ENCODE results near the gene PCDHAC1.
"Not testable (repeated sequence)": the region's sequence is repeated elsewhere in the genome, so short reads cannot be mapped to it uniquely, and the experiment has no call there.

PCDHAC1 gene

DNA sequence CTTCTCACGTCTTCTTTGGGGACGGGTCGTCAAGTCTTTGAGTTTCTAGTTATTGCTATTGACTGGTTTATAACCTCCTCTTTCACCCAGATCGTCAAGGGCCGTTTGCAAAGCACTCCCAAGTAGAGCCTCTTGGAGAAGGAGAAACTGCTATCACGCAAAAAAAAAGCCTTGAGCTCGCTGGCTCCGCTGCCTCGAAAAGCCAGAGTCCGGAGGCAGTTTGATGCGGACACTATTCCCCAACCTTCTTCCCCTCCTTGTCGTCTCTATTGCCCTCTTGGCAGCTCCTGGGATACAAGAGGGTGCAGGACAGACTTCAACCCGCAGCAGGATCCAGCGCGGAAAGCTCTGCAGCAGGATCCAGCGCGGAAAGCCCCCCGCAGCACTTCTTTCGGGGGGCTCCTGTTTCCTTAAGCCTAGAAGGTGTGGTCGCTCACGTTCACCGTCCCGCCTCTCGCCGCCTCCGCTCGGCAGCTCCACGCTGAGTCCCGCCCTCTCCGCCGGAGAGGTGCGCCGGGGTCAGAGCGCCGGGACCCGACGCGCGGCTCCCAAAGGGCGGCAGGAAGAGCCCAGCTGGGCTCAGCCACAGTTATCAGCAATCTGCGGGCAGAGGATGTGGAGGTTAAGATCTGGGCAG is at the start of gene PCDHAC1:
PCDHAC1 (plus strand) TSS at position 494 of the 637 bp plus-strand sequence. CDS start 594 bp downstream, outside the sequence.
- DNase-seq (ENCODE audit: low spot score) = no peak

GRCh38 chr5:140876541-140877261 is 49.4 kb upstream of the PCDHAC1 start:
- DNase-seq (ENCODE audit: low spot score) = not testable (repeated sequence)

DNA sequence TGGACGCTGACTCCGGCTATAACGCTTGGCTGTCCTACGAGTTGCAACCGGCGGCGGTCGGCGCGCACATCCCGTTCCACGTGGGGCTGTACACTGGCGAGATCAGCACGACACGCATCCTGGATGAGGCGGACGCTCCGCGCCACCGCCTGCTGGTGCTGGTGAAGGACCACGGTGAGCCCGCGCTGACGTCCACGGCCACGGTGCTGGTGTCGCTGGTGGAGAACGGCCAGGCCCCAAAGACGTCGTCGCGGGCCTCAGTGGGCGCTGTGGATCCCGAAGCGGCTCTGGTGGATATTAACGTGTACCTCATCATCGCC is 48.9 kb upstream of the PCDHAC1 start:
- DNase-seq (ENCODE audit: low spot score) = no peak

GRCh38 chr5:140881889-140882590 is 44.1 kb upstream of the PCDHAC1 start, which contains the start of gene PCDHA13:
Gene PCDHA13, plus strand, starts transcription at chr5:140882124. Its CDS starts 145 bp downstream, at chr5:140882269.
- no peak for DNase-seq (ENCODE audit: low spot score)

GRCh38 chr5:140882591-140882899 is 43.6 kb upstream of the PCDHAC1 start:
- peak; percentile 10 for DNase-seq (ENCODE audit: low spot score)

DNA sequence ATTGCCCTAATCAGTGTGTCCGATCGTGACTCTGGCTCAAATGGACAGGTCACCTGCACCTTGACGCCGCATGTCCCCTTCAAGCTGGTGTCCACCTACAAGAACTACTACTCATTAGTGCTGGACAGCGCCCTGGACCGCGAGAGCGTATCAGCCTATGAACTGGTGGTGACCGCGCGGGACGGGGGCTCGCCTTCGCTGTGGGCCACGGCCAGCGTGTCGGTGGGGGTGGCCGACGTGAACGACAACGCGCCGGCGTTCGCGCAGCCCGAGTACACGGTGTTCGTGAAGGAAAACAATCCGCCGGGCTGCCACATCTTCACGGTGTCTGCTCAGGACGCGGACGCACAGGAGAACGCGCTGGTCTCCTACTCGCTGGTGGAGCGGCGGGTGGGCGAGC is 42.7 kb upstream of the PCDHAC1 start:
- no peak for DNase-seq (ENCODE audit: low spot score)

DNA sequence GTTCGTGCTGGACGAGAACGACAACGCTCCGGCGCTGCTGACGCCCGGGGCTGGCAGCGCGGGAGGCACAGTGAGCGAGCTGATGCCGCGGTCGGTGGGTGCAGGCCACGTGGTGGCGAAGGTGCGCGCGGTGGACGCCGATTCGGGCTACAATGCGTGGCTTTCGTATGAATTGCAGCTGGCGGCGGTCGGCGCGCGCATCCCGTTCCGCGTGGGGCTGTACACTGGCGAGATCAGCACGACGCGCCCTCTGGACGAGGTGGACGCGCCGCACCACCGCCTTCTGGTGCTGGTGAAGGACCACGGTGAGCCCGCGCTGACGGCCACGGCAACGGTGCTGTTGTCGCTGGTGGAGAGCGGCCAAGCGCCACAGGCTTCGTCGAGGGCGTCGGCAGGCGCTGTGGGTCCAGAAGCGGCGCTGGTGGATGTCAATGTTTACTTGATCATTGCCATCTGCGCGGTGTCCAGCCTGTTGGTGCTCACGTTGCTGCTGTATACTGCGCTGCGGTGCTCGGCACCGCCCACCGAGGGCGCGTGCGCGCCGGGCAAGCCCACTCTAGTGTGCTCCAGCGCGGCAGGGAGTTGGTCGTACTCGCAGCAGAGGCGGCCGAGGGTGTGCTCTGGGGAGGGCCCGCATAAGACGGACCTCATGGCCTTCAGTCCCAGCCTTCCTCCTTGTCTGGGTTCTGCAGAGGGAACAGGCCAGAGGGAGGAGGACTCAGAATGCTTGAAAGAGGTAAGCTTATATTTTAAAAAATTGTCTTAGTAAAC is 42.0 kb upstream of the PCDHAC1 start:
- no peak for DNase-seq (ENCODE audit: low spot score)

GRCh38 chr5:140916325-140916724 is 9.8 kb upstream of the PCDHAC1 start:
- no peak for DNase-seq (ENCODE audit: low spot score)

- no peak for DNase-seq (ENCODE audit: low spot score)
Observed at GRCh38 chr5:140923601-140924000, 2.5 kb upstream of the PCDHAC1 start.

GRCh38 chr5:140926443-140927227 is 536 bp downstream of the PCDHAC1 start:
- no peak for DNase-seq (ENCODE audit: low spot score)

DNA sequence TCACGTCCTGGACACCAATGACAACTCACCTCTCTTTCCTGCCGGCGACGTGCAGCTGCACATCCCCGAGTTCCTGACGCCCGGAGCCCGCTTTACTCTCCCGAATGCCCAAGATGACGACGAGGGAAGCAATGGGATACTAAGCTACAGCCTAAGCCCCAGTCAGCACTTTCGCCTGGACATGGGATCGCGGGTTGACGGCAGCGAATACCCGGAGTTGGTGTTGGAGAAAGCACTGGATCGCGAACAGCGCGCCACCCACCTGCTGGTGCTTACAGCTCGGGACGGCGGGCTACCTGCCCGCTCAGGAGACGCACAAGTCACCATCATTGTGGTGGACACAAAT is 1.1 kb downstream of the PCDHAC1 start:
- DNase-seq (ENCODE audit: low spot score) = no peak

- DNase-seq (ENCODE audit: low spot score) = no peak
Observed at GRCh38 chr5:140934964-140935606, 9.0 kb downstream of the PCDHAC1 start.

GRCh38 chr5:140946578-140946977 is 20.5 kb downstream of the PCDHAC1 start:
- no peak for DNase-seq (ENCODE audit: low spot score)

DNA sequence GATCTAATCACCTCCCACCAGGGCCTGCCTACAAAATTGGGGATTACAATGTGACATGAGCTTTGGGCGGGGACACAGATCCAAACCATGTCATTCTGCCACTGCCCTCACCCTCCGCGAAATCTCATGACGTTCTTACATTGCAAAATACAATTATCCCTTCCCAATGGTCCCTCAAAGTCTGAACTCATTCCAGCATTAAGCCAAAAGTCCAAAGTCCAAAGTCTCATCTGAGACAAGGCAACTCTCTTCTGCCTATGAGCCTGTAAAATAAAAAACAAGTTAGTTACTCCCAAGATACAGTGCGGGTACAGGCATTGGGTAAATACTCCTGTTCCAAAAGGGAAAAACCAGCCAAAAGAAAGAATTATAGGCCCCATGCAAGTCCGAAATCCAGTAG is 25.5 kb downstream of the PCDHAC1 start:
- no peak for DNase-seq (ENCODE audit: low spot score)

DNA sequence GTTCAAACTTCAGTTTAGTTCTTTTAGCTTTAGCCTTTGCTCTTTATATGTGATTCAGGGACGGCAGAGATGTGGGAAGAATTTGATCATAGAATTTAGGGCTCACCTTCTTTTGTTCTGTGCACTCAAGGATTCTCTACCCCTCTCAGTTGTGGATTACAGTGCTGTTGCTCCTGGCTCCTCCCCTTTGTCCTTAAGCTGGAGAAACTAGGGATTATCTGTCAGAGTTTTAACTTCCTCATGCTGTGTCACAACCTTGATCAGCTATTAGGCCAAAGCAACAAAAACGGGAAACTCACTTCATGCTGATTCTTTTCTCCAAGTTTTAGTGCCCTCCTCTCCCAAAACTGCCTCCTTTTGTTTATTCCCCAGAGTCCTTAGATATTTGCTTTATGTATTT is 27.1 kb downstream of the PCDHAC1 start:
- no peak for DNase-seq (ENCODE audit: low spot score)

DNA sequence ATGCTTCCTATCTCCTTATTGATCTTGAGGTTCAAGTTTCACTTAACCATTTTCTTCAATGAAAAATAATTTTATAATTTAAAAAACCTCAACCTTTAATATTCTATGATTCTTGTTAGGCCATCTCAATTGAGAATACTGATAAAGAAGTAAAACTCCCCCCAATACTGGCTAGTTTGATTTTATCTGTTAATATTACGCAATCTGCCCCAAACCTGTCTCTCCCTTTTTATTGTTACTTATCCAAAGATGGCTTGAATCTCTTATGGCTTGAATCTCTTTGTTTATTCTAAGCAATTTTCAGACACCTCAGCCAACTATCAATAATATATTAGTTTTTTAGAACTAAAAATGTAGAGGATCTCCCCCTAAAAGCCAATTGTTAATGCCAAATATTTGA is 36.1 kb downstream of the PCDHAC1 start:
- no peak for DNase-seq (ENCODE audit: low spot score)

DNA sequence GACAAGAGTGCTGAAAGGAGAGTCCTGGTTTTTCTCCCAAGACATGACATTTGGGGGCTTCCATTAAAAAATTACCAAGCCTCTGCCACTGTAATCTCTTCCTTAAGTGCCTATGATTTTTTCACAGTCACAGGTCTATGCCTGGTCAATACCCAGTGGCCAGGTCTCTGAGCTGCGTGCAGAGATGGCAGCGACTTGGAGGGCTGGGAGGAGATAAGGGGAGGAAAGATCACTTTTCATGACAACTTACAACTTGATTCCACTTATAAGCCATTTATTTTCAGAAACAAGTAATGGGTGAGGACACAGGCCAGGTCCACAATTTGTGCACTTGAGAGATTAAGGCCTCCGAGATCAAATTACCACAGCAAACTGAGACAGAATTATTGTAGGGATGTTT is 38.3 kb downstream of the PCDHAC1 start:
- DNase-seq (ENCODE audit: low spot score) = no peak

DNA sequence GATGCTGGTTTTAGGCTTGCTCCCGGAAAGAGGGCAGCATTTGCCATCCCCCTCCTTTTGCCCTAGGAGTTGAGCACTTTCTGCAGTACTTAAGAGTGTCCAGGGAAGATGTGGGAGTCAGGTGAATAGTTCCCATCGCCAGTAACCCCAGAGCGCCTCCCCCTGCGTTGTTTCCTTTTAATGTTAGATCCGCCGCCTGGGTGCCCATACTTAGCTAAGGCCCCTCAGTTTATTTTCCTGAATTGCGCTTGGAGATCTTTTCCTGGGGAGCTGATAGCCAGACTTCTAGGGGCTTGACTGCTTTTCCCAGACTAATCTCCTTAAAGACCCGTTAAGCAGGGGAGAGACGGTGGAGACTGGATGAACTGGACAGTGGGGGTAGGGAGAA is 39.8 kb downstream of the PCDHAC1 start:
- DNase-seq (ENCODE audit: low spot score) = no peak

- no peak for DNase-seq (ENCODE audit: low spot score)
Observed at GRCh38 chr5:140966293-140967225, 40.5 kb downstream of the PCDHAC1 start, which contains the start of gene PCDHAC2. Gene PCDHAC2, plus strand, starts transcription at chr5:140966476. Its CDS starts 291 bp downstream, at chr5:140966767.

GRCh38 chr5:140967226-140967893 is 41.3 kb downstream of the PCDHAC1 start:
- DNase-seq (ENCODE audit: low spot score) = no peak
